A204.1 (cell line): Measurements from ENCODE around the gene PHACTR1.

Source experiments
- FAIRE-seq: peaks from 2 replicates; lab custom pipeline; 2012; peaks lifted over from hg19 to GRCh38; lab: Jason Lieb, UNC

Gene PHACTR1

DNA sequence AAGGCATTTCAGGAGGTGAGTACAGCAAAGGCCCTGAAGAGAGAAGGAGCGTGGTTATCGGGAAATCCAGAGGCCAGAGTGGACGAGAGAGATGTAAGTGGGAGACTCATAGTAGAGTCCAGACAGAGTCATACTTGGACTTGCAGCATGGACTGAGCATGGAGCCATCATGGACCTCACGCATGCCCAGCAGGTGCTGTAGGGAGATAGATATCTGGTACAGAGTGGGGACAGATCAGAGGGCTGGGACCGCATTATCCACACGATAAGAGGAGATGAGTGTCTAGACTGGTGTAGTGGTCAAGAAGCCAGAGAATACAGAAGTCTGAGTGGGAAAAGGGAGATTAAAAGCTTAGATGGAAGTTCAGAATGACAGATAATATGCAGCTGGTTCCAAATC, 484.8 kb downstream of the PHACTR1 start:
- FAIRE-seq = no peak

DNA sequence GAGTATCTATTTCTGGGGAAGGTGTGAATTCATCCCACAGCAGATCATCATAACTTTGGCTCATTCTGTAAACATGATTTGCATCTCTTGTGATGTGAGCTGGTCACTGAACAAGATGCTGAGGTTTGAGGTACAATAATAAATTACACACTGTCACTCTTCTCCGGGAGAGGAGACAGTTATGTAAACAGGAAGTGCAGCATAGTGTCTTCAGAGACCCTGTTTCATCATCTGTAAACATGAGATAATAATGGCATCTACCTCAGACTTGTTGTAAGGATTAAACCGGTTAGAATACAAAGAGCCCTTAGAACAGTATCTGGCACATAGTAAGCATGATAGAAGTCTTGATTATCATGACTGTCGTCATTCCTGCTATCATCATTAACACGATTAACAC, 486.6 kb downstream of the PHACTR1 start:
- FAIRE-seq = no peak

GRCh38 chr6:13205106-13205505, 488.5 kb downstream of the PHACTR1 start:
- no peak for FAIRE-seq

GRCh38 chr6:13212096-13212495, 495.5 kb downstream of the PHACTR1 start:
- FAIRE-seq = no peak

- FAIRE-seq = no peak
Measured at GRCh38 chr6:13212538-13212937, 496.0 kb downstream of the PHACTR1 start.

- FAIRE-seq = no peak
Measured at GRCh38 chr6:13215390-13215789, 498.8 kb downstream of the PHACTR1 start.

- FAIRE-seq = no peak
Measured at GRCh38 chr6:13216236-13217014, 499.9 kb downstream of the PHACTR1 start.

DNA sequence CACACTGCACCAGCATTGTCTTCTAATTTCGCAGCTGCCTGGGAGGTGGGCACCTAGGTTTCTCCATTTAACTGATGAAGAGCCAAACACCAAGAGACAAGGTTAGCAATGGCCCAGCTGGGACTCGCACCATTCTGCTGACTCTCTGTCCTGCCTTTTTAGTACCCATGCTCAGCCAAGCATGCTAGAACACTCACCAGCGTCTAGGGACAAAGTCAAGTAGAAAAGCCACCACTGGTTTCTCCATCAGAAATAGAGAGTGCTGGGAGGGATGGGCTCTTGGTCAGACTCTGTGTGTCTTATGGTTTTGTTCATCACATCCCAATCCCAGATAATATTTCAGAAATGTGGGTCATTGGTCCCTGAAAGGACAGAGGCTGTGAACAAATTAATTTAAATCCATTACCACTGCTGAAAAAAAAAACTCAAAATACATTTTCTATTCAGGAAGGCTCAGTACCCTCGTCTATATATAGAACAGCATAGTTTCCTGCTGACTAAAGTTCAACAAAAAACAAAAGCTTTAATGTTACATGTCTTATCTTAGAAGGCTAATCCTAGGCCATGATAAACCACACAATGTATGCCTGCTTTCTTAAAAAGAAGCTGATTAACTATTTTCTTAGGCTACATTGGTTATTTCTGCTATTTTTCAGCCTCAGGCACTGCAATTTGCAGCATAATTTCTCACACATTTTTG, 500.8 kb downstream of the PHACTR1 start:
- FAIRE-seq = no peak

- no peak for FAIRE-seq
Measured at GRCh38 chr6:13220266-13220665, 503.7 kb downstream of the PHACTR1 start.

DNA sequence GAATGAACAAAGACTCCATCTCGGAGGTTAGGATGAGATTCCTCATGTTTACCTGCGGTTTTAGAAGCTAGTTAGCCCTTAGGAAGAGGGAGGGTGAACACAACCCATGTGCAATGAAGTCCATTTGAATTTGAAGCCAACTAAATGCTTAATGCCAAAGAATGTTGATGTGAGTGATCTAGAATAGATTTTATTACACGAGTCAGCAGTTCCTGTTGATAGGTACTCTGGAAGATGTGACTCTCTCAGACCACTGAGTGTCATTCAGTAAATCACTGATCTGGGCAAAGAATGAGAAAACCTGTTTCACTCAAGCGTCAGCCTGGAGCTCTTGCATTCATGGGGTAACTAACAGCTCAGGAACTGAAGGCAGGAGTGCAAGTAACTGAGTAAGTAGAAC, 505.5 kb downstream of the PHACTR1 start:
- no peak for FAIRE-seq

- FAIRE-seq = no peak
Measured at GRCh38 chr6:13226071-13226470, 509.5 kb downstream of the PHACTR1 start.

- FAIRE-seq = no peak
Measured at GRCh38 chr6:13228264-13229204, 512.0 kb downstream of the PHACTR1 start.

DNA sequence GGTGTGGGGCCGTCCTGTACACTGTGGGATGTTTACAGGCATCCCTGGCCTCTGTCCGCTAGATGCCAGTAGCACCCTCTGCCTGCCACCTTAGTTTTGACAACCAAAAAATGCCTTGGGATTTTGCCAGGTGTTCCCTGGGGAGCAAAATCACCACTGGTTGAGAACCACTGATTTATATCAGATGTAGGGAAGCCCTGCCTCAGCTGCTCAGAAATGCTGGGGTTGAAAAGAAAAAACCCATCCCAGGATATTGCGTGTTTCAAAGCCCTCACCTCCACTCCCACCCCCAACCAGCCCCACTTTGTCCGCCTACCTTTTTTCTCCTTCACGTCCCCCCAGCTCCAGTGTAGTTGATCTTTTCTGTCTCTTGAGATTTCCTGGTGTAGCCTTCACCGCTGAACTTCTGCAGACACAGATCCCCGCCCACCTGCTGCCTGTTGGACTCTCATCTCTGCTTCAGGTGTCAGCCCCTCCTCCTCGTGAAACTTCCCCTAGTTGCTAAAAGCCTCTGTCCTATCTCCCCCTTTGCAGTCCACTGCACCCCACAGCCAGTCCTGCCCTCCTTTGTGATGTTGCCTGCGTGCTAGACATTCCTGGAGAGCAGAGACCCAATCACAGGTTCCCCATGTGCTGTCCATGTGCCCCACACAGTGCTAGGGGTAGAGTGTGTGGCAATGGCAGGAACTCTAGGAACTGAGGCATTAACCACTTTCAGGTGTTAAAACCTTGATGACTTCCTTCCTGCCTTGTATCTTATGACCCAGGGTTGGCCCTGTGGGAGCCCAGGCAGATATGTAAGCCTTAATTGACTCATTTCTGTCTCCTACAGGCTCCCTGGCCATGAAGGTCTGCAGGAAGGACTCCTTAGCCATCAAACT, 512.9 kb downstream of the PHACTR1 start:
- no peak for FAIRE-seq

GRCh38 chr6:13233106-13233505, 516.5 kb downstream of the PHACTR1 start:
- FAIRE-seq = no peak

- no peak for FAIRE-seq
Measured at GRCh38 chr6:13234130-13234529, 517.6 kb downstream of the PHACTR1 start.

DNA sequence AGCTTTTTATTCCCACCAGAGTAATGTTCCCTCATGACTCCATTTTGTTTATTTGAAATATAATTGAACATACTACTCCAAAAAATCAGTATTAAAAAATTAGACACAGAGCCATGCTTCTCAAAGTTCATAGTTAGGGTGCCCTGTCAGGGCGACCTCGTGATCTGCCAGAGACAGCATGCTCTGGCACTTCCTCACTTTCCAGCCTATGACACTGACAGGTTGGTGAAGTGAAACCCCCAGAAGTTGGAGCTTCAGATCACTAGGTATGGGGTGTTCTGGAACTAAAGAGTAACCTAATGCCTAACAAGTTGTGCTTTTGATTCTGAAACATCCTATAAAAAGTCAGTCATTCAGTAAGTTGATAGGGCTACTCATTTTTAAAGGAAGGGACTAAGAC, 518.8 kb downstream of the PHACTR1 start:
- no peak for FAIRE-seq

GRCh38 chr6:13237318-13237717, 520.8 kb downstream of the PHACTR1 start:
- no peak for FAIRE-seq

GRCh38 chr6:13238017-13238416, 521.5 kb downstream of the PHACTR1 start:
- FAIRE-seq = no peak

GRCh38 chr6:13238640-13239216, 522.2 kb downstream of the PHACTR1 start:
- no peak for FAIRE-seq

GRCh38 chr6:13239530-13240455, 523.2 kb downstream of the PHACTR1 start:
- FAIRE-seq = no peak
